ELR (cell line): ENCODE results near the gene CACNG3.

Source experiments
- DNase-seq: peaks from one replicate; pipeline ENCODE4 v3.0.0-alpha.2; 2015; ENCODE audit warnings: low read depth

The CACNG3 gene

DNA sequence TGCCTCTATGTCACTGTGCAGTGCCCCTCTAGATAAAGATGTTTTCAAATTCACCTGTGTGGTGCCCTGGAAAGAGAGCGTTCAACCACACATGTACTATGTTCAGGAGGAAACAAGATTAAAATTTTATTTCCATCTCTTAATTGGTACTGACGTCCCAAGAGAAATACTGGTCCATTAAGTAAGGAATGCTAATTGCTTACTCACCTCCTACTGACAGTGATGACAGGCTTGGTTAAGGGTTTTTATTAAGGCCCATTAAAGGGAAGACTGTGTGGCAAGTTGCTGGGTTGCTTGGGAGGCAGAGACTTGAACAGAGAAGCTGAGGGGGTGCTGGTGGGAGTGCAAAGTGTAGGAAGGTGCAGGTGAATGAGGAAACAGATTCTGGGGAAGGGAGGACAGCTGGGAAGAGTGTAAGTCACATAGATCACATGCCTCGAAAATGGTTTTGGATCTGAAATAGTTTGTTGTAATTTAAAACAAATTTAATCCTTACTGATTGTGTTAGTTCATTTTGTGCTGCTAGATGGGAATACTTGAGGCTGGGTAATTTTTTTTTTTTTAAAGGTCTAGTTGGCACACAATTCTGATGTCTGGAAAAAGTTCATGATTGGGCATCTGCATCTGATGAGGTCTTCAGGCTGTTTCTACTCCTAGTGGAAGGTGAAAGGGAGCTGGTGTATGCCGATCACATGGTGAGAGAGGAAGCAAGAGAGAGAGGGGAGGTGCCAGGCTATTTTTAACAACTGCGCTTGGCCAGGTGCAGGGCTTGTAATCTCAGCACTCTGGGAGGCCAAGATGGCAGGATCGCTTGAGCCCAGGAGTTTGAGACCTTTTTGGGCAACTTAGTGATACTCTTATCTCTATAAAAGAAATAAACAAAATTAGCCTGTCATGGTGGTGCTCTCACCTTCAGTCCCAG, 140.5 kb downstream of the CACNG3 start:
- no peak for DNase-seq

DNA sequence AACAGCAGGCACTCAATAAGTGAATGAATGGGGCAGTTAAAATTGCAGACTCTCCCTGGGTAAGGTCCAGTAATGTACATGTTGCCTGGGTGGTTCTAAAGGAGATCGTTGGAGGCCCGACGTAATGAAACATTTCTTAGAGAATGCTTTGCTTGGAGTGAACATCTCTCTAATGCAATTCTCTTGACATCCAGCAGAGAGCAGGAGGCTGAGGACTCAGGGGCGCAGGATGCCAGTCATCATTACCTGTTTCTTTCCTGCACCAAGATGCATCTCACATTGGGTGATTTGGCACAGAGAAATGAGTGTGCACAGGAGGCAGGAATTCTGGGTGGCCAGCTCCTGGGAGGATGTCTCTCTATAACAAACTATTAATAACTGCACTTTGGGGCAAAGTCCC, 152.9 kb downstream of the CACNG3 start:
- peak; percentile 38 for DNase-seq
